Common myeloid progenitor, CD34-positive (primary cell): Measurements from ENCODE around the gene NEU2.

ENCODE experiments used
- CTCF ChIA-PET: fragments of 350-600 bp; sonication (Branson Sonifier 250); formaldehyde crosslinking; loops from one replicate; lab custom pipeline; 2021; ENCODE audit warnings: antibody characterized with exemption; lab: Charles Lee
- POLR2A ChIA-PET: fragments of 350-600 bp; sonication (Branson Sonifier 250); formaldehyde crosslinking; loops from one replicate; lab custom pipeline; 2021; ENCODE audit warnings: antibody characterized with exemption; lab: Charles Lee
- DNase-seq, 3 donors: peaks; one replicate each; pipeline versions ENCODE4 v3.0.0 to v3.0.0-alpha.2; 2013
- H3K27ac ChIP-seq, 2 experiments: 1 replicate in 1 of 2; 2 replicates in 1 of 2; pipeline ENCODE4 v1.7.0; 2013; ENCODE audit warnings: inconsistent platforms in 2 of 2, low read length in 2 of 2, mild to moderate bottlenecking in 2 of 2, low read depth in 1 of 2, moderate library complexity in 1 of 2; ENCODE audit not compliant: severe bottlenecking in 2 of 2, insufficient read depth in 1 of 2, poor library complexity in 1 of 2
- H3K27me3 ChIP-seq, 5 experiments: replicated peaks in 2 of 5; 1 replicate in 3 of 5; 2 replicates in 2 of 5; pipeline versions ENCODE4 v1.6.1 to v1.7.0; 2013; ENCODE audit warnings: low read length in 4 of 5, mild to moderate bottlenecking in 2 of 5, moderate library complexity in 2 of 5, inconsistent platforms in 1 of 5; ENCODE audit not compliant: insufficient read depth in 5 of 5, control insufficient read depth in 4 of 5
- H3K36me3 ChIP-seq, 4 experiments: 1 replicate in 2 of 4; 2 replicates in 2 of 4; pipeline versions ENCODE4 v1.6.1 to v1.7.0; 2013; ENCODE audit warnings: low read length in 3 of 4, control low read depth in 1 of 4, mild to moderate bottlenecking in 1 of 4; ENCODE audit not compliant: control insufficient read depth in 4 of 4, insufficient read depth in 4 of 4
- H3K4me1 ChIP-seq, 4 experiments: 1 replicate in 3 of 4; 2 replicates in 1 of 4; pipeline versions ENCODE4 v1.6.1 to v1.7.1; 2013; ENCODE audit warnings: low read length in 3 of 4, mild to moderate bottlenecking in 3 of 4, control low read depth in 1 of 4, inconsistent platforms in 1 of 4, moderate library complexity in 1 of 4; ENCODE audit not compliant: control insufficient read depth in 4 of 4, insufficient read depth in 4 of 4; ENCODE audit errors: control extremely low read depth in 1 of 4
- H3K4me3 ChIP-seq, 7 experiments: 1 replicate in 4 of 7; 2 replicates in 3 of 7; pipeline versions ENCODE4 v1.5.1 to v1.7.0; 2013; ENCODE audit warnings: mild to moderate bottlenecking in 7 of 7, low read length in 6 of 7, moderate library complexity in 6 of 7, inconsistent platforms in 2 of 7, low read depth in 2 of 7, control low read depth in 1 of 7; ENCODE audit not compliant: insufficient read depth in 4 of 7, control insufficient read depth in 1 of 7; ENCODE audit errors: extremely low read depth in 1 of 7
- H3K9me3 ChIP-seq, 5 experiments: 1 replicate in 4 of 5; 2 replicates in 1 of 5; pipeline versions ENCODE4 v1.6.1 to v1.7.1; 2013; ENCODE audit warnings: low read length in 4 of 5, mild to moderate bottlenecking in 2 of 5, inconsistent platforms in 1 of 5, low read depth in 1 of 5, moderate library complexity in 1 of 5; ENCODE audit not compliant: control insufficient read depth in 4 of 5, insufficient read depth in 2 of 5; ENCODE audit errors: control extremely low read depth in 1 of 5
- WGBS: methylation state at CpG from one replicate; pipeline ENCODE4 v1.1.5; 2013; ENCODE audit not compliant: insufficient coverage; 5-methylcytosine and 5-hydroxymethylcytosine counted together

NEU2 gene

GRCh38 chr2:232994446-232994845, 38.0 kb upstream of the NEU2 start:
- CTCF ChIA-PET, result no interaction called here
- no peaks in the 10 kb centered on the region for H3K4me1 ChIP-seq
- WGBS, result 97% methylated on average over 5 of the region's 5 CpGs

GRCh38 chr2:232997749-232998665, 34.5 kb upstream of the NEU2 start:
- ChIA-PET POLR2A (no interaction called here), CTCF (interaction anchor here (0.6 kb wide), 1 partner anchor 25 kb away, joined by 3 read pairs; no protein-coding TSS in a partner anchor)
- Histone ChIP-seq H3K9me3 (peaks cover 0 to 3% (median 0%) of the 10 kb centered on the region in 5 experiments), H3K4me3 (no peak overlapping the region), H3K4me1 (no peaks in the 10 kb centered on the region), H3K27ac (no peak overlapping the region), H3K27me3 (peaks cover 0 to 1% (median 0%) of the 10 kb centered on the region in 5 experiments), H3K36me3 (no peaks in the 10 kb centered on the region)
- DNase-seq, result no peak
- 97% methylated on average over 13 of the region's 18 CpGs for WGBS

More at GRCh38 chr2:232994446-232994845, 38.0 kb upstream of the NEU2 start:
- Histone ChIP-seq H3K9me3 (peaks cover 0 to 3% (median 0%) of the 10 kb centered on the region in 5 experiments), H3K27ac (no peak overlapping the region), H3K4me3 (no peak overlapping the region), H3K27me3 (no peaks in the 10 kb centered on the region), H3K36me3 (no peaks in the 10 kb centered on the region)
- POLR2A ChIA-PET, result interaction anchor here (0.6 kb wide), 1 partner anchor 213 kb away, joined by 3 read pairs; no protein-coding TSS in a partner anchor
- no peak for DNase-seq

- Histone ChIP-seq H3K9me3 (peaks cover 0 to 2% (median 0%) of the 10 kb centered on the region in 5 experiments), H3K27ac (no peak overlapping the region), H3K27me3 (peaks cover 0 to 3% (median 0%) of the 10 kb centered on the region in 5 experiments), H3K36me3 (no peaks in the 10 kb centered on the region), H3K4me3 (no peak overlapping the region), H3K4me1 (no peaks in the 10 kb centered on the region)
- DNase-seq, result no peak
- POLR2A ChIA-PET, result no interaction called here
- no CpG with 5 or more reads among the region's 5 CpGs for WGBS
- CTCF ChIA-PET, result interaction anchor here (0.6 kb wide), 1 partner anchor 25 kb away, joined by 3 read pairs; no protein-coding TSS in a partner anchor
Observed at GRCh38 chr2:232998666-232998985, 33.8 kb upstream of the NEU2 start.

- 86% methylated on average over 6 of the region's 7 CpGs for WGBS
- ChIA-PET CTCF (interaction anchor here (0.8 to 1.2 kb wide), 4 partner anchors 13 to 83 kb away, joined by 3 to 5 read pairs (median 3); no protein-coding TSS in a partner anchor), POLR2A (no interaction called here)
Observed at GRCh38 chr2:232999354-232999753, 33.1 kb upstream of the NEU2 start.

GRCh38 chr2:233000886-233001750, 31.4 kb upstream of the NEU2 start:
- Histone ChIP-seq H3K27me3 (peaks cover 0 to 3% (median 0%) of the 10 kb centered on the region in 5 experiments), H3K36me3 (no peaks in the 10 kb centered on the region), H3K4me1 (no peaks in the 10 kb centered on the region), H3K9me3 (no peaks in the 10 kb centered on the region), H3K4me3 (no peak overlapping the region), H3K27ac (no peak overlapping the region)
- 90% methylated on average over 16 of the region's 20 CpGs for WGBS
- no peak for DNase-seq
- CTCF ChIA-PET, result interaction anchor here (0.9 kb wide), 1 partner anchor 106 kb away, joined by 4 read pairs; no protein-coding TSS in a partner anchor
- POLR2A ChIA-PET, result no interaction called here

More at GRCh38 chr2:232999354-232999753, 33.1 kb upstream of the NEU2 start:
- Histone ChIP-seq H3K36me3 (no peaks in the 10 kb centered on the region), H3K27ac (no peak overlapping the region), H3K27me3 (peaks cover 0 to 3% (median 0%) of the 10 kb centered on the region in 5 experiments), H3K4me1 (no peaks in the 10 kb centered on the region), H3K9me3 (no peaks in the 10 kb centered on the region), H3K4me3 (no peak overlapping the region)
- DNase-seq, result no peak

- ChIA-PET POLR2A (no interaction called here), CTCF (no interaction called here)
- no peak for DNase-seq
- H3K9me3 ChIP-seq, result no peaks in the 10 kb centered on the region
- H3K27me3 ChIP-seq, result peaks cover 0 to 3% (median 0%) of the 10 kb centered on the region in 5 experiments
- no peaks in the 10 kb centered on the region for H3K4me1 ChIP-seq
- no peak overlapping the region for H3K27ac ChIP-seq
- H3K36me3 ChIP-seq, result no peaks in the 10 kb centered on the region
- H3K4me3 ChIP-seq, result no peak overlapping the region
- over 99% methylated on average over 14 of the region's 19 CpGs for WGBS
Observed at GRCh38 chr2:233002829-233003657, 29.4 kb upstream of the NEU2 start.
